IPS-18c (cell line): ENCODE results near the gene DCUN1D2.
"Not testable (repeated sequence)": the region's sequence is repeated elsewhere in the genome, so short reads cannot be mapped to it uniquely, and the experiment has no call there.

Source experiments
- H3K4me3 ChIP-seq: 2 replicates; pipeline ENCODE4 v1.7.0; 2013; ENCODE audit warnings: low read depth, mild to moderate bottlenecking, low read length, moderate library complexity; ENCODE audit not compliant: insufficient read depth
- H3K9me3 ChIP-seq: one replicate; pipeline ENCODE4 v1.6.1; 2013; ENCODE audit warnings: mild to moderate bottlenecking, low read length, moderate library complexity; ENCODE audit not compliant: control insufficient read depth, insufficient read depth

Gene DCUN1D2

GRCh38 chr13:113477724-113478123 lies 12.8 kb downstream of the DCUN1D2 start:
- Histone ChIP-seq H3K4me3 (no peak overlapping the region), H3K9me3 (no peaks in the 10 kb centered on the region)

DNA sequence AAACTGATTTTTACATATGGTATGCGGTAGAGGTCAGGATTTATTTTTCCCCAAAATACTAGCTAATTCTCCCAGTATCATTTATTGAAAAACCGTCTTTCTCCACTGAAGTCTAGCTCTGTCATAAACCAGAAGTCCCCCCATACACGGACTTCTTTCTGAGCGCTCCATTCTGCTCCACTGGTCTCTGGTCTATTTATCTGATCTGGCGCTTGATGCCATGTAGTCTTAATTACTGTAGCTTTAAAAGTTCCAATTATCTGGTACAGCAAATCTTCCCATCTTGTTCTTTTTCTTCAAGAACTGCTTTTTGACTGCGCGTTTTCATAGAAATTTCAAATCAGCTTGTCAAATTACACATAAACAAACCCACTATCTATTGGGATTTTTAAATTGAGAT lies 13.7 kb downstream of the DCUN1D2 start:
- Histone ChIP-seq H3K4me3 (no peak overlapping the region), H3K9me3 (no peaks in the 10 kb centered on the region)

DNA sequence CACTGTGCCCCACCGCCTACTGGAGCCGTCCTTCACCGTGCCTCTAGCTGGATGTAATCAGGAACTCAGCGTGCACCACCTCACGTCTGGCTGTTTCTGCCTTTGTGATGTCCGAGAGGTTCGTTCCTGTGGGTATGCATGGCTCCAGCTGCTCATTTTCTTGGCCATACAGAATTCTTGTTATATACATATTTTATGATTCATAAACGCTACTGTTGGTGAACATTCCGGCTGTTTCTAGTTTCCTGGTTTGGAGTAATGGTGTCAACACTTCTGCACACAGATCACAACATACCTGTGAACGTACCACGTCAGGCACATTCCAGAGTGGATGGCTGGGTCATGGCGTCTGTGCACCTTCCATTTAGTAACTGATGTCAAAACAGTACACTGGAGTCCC lies 14.6 kb downstream of the DCUN1D2 start:
- Histone ChIP-seq H3K4me3 (no peak overlapping the region), H3K9me3 (no peaks in the 10 kb centered on the region)

GRCh38 chr13:113475280-113475679 lies 15.2 kb downstream of the DCUN1D2 start:
- H3K9me3 ChIP-seq, result no peaks in the 10 kb centered on the region

GRCh38 chr13:113474179-113474578 lies 16.3 kb downstream of the DCUN1D2 start:
- Histone ChIP-seq H3K9me3 (no peaks in the 10 kb centered on the region), H3K4me3 (no peak overlapping the region)

More at GRCh38 chr13:113475280-113475679, 15.2 kb downstream of the DCUN1D2 start:
- H3K4me3 ChIP-seq, result no peak overlapping the region

DNA sequence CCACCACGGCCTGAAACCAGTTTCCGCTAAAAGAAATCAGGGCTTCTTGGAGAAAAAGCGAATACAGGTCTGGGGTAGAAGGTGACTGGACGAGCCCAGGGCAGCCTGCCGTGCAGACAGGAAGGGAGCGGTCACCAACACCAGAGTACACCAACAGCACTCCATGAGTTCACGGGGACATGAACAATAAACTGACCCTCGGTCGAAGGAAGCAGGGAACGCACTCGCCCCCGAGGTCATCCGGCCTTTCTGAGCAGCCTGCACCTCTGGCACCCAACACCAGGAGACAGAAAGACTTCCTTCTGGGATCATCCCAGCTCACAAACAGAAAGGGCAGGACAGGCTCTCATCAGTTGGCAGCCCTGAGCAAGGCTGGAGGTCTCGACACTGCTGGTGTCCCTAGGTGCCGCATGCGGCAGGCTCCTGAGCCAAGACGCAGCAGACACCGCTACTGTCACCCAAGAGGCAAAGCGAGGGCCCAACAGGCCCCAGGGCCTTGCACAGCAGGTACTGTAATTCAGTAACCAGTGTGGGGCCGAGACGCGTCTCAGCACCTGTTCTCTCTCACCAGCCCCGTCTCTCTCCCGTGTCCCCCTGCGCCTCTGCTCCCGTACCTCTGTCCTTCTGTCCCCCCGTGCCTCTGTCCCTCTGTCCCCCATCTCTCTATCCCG lies 18.0 kb downstream of the DCUN1D2 start:
- H3K4me3 ChIP-seq, result no peak overlapping the region
- no peaks in the 10 kb centered on the region for H3K9me3 ChIP-seq

- no peaks in the 10 kb centered on the region for H3K9me3 ChIP-seq
- no peak overlapping the region for H3K4me3 ChIP-seq
Measured at GRCh38 chr13:113471844-113472243, 18.7 kb downstream of the DCUN1D2 start.

- not testable (repeated sequence) for H3K9me3 ChIP-seq, H3K4me3 ChIP-seq
Measured at GRCh38 chr13:113470635-113471163, 19.8 kb downstream of the DCUN1D2 start.

DNA sequence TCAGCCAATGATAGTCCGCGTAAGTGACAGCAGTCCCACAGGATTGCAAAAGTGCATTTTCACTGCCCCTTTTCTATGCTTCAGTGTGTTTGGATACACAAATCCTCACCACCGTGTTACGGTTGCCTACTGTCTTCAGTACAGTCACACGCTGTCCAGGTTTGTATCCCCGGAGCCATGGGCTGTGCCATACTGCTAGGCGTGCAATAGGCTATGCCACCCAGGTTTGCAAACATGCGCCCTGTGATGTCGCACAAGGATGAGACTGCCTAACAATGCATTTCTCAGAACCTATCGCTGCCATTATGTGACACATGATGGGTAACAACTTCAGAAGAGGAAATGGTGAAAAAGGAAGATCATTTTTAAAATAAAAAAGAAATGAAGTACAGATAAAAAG lies 20.4 kb downstream of the DCUN1D2 start:
- Histone ChIP-seq H3K9me3 (no peaks in the 10 kb centered on the region), H3K4me3 (no peak overlapping the region)

DNA sequence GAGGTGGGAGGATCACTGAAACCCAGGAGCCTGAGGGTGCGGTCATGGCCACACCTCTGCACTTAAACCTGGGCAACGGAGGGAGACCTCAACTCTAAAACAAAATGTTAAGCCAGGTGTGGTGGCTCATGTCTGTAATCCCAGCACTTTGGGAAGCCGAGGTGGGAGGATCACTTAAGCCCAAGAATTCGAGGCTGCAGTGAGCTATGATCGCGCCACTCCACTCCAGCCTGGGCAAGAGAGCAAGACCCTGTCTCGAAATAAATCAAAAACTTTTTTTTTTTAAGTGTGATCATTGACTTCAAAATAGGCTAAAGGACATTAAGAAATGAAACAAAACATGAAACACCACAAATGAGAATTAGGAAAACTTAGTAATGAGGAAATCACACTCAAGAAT lies 20.9 kb downstream of the DCUN1D2 start:
- H3K9me3 ChIP-seq, result no peaks in the 10 kb centered on the region
- no peak overlapping the region for H3K4me3 ChIP-seq

DNA sequence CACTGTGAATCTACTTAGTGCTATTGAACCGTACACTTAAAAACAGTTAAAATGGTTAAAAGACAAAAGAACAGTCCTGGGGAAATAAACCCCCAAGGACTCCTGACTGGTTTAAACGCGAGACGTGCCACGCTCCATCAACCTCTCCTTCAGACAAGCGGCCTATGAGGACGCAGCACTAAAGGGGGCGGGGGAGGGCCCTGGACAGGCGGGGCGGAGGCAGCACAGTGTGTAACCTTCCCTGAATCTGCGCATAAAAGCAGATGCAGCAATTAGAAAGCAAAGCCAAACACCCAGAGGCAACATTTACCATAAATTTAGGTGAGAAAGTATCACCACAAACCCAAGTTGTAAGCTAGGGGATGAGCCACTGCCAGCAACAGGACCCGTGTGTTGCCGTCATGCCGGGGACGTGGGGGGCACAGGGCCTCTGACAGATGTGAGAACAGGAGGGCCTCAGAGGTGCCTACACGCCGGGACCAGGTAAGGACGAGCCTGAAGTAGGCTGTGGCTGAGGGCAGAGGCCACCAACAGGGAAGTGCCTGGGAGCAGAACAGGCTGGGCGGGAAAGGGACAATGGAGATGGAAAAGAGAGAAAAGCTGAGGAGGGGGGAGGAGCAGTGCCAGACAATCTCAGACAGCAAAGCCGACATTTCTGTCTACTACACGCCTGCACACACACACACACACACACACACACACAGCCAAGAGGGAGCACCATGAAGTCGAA lies 21.9 kb downstream of the DCUN1D2 start:
- Histone ChIP-seq H3K4me3 (no peak overlapping the region), H3K9me3 (no peaks in the 10 kb centered on the region)

GRCh38 chr13:113468029-113468428 lies 22.5 kb downstream of the DCUN1D2 start:
- Histone ChIP-seq H3K9me3 (no peaks in the 10 kb centered on the region), H3K4me3 (no peak overlapping the region)

DNA sequence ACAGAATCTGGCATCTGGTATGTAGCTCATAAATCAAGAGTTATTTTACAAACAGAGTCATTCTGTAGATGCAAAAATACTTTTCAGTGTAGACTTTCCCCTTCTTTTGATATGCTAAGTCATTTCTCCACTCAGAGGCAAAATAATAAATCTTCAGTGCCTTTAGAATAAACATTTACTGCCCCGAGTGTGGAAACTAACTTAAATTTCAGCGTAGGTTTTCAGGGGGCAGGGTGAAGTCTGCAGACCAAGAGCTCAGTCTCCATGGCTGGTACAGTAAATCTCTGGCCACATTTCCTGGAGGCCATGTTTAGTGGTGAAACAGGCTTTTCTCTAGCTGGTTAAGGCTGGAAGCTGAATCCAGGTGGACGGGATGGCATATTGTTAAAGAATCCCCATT lies 24.1 kb downstream of the DCUN1D2 start:
- Histone ChIP-seq H3K4me3 (no peak overlapping the region), H3K9me3 (no peaks in the 10 kb centered on the region)

- Histone ChIP-seq H3K9me3 (no peaks in the 10 kb centered on the region), H3K4me3 (no peak overlapping the region)
Measured at GRCh38 chr13:113465300-113465699, 25.2 kb downstream of the DCUN1D2 start.

DNA sequence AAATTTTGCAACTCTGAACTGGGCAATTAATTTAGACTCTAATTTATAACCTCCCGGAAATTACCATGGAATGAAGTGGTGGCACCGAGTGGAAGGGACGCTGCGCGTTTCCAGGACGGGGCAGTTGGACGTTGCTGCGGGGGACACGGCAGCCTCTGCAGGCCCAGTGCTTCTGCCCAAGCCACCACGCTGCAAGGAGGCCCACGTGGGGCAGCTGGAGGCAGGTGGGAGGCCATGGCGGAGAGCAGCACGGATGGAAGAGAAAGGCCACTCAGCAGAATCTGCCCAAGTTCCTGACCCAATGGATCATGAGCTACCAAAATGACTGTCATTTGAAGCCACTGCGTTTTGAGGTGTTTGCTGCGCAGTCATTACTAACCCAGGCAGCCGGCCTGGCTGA lies 26.0 kb downstream of the DCUN1D2 start:
- H3K9me3 ChIP-seq, result no peaks in the 10 kb centered on the region

DNA sequence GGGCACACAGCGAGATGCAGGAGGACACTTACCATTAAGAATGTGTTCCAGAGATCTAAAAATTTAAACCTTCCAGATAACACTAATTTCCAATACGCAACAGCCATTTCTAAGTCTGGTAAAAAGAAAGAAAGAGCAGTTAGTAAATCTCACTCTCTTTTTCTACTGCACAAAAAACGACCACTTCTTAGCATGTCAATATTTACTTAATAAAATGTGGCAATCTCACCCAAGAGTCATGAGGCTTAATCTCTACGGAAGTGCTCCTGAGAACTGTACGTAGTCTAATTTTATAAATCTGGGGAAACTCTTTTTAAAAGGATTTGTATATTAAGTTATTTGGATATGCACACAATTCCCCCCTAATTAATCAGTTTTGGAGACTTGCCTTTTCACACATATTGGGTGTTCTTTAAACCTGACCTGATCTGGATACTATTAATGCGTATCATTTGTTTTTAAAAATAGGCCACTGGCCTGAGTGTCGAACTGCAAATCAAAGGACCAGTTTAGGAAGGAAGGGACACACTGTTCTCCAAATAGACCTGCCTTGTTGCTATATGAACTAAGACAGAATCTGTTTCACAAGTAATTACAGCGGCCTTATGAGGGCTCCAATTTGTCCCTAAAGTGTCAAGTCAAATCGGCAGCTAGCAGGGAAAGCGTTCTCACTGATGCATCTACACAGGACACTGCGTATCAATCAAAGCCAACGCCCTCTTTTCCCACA lies 29.3 kb downstream of the DCUN1D2 start:
- no peak overlapping the region for H3K4me3 ChIP-seq
- H3K9me3 ChIP-seq, result peaks cover 1% of the 10 kb centered on the region

More for the DNA sequence above, 26.0 kb downstream of the DCUN1D2 start:
- no peak overlapping the region for H3K4me3 ChIP-seq

GRCh38 chr13:113460599-113460998 lies 29.9 kb downstream of the DCUN1D2 start:
- Histone ChIP-seq H3K9me3 (peaks cover 2% of the 10 kb centered on the region), H3K4me3 (no peak overlapping the region)

DNA sequence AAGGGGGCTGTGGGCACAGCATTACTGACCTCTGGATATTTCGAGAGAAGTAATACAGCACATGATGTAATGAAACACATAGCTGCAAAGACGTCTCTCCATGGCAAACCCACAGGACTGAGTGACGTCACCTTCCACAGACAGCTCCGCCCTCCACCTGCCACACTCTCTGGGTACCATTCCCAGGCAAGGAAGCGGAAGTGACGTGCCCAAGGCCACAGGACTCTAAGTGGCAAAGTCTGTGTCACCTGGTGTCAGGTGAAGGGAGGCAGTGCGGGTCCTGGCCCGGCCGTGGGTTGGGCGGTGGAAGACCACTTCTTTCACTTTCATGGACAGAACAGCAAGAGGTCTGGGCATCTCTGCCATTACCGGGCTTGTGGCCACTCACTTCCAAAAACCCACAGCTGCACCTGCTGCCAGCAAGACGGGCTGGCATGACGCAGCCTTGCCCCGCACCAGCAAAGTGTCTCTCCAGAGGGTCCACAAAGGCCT lies 30.4 kb downstream of the DCUN1D2 start:
- H3K9me3 ChIP-seq, result peaks cover 2% of the 10 kb centered on the region
- no peak overlapping the region for H3K4me3 ChIP-seq
